Heart right ventricle (tissue), 16 donors: ENCODE measurements around the gene GSTA1. TPM values are rescaled to one million over a fixed set of nuclear protein-coding genes. Genes with fewer than 3 reads are reported as not detected.

Source experiments
- ATAC-seq, 8 donors: fragments of 200-7000 bp; cut with Tn5 transposase; one replicate each; pipeline ENCODE4 v1.9.1; 2020; ENCODE audit warnings: mild to moderate bottlenecking in 8 of 8, moderate library complexity in 8 of 8, moderate number of reproducible peaks in 1 of 8
- DNase-seq, 2 donors: peaks; one replicate each; pipeline ENCODE4 v3.0.0-alpha.2; 2020
- H3K27ac ChIP-seq, 10 donors: fragments of 200-600 bp; sonication (generic) in 2 of 10; one replicate each; pipeline versions ENCODE4 v1.5.0 to v1.8.0; 2020 to 2022; ENCODE audit warnings: mild to moderate bottlenecking in 3 of 10
- H3K27me3 ChIP-seq, 7 donors: fragments of 200-600 bp; one replicate each; pipeline ENCODE4 v1.8.0; 2021 to 2022; ENCODE audit warnings: mild to moderate bottlenecking in 2 of 7
- H3K36me3 ChIP-seq, 9 donors: fragments of 200-600 bp; sonication (generic) in 1 of 9; one replicate each; pipeline versions ENCODE4 v1.5.0 to v1.8.0; 2020 to 2022; ENCODE audit warnings: mild to moderate bottlenecking in 2 of 9
- H3K4me1 ChIP-seq, 9 donors: fragments of 200-600 bp; sonication (generic) in 1 of 9; one replicate each; pipeline versions ENCODE4 v1.5.0 to v1.8.0; 2020 to 2022; ENCODE audit warnings: mild to moderate bottlenecking in 4 of 9
- H3K4me3 ChIP-seq, 10 donors: fragments of 200-600 bp; sonication (generic) in 2 of 10; one replicate each; pipeline versions ENCODE4 v1.5.0 to v1.8.0; 2020 to 2022; ENCODE audit warnings: mild to moderate bottlenecking in 7 of 10, moderate library complexity in 2 of 10
- H3K9me3 ChIP-seq, 11 donors: fragments of 200-600 bp in 10 of 11; sonication (generic) in 2 of 11; one replicate each; pipeline versions ENCODE4 v1.5.0 to v1.8.0; 2013 to 2022; ENCODE audit warnings: mild to moderate bottlenecking in 2 of 11, control low read depth in 1 of 11, moderate library complexity in 1 of 11
- WGBS, 2 donors: extraction: QIAGEN DNeasy Blood & Tissue Kit; methylation state at CpG; one replicate each; pipeline ENCODE4 v1.1.7; 2013; ENCODE audit warnings: inconsistent platforms in 1 of 2; 5-methylcytosine and 5-hydroxymethylcytosine counted together
- intact Hi-C, 10 donors: fragments of 100-400 bp; cut with DNase I; formaldehyde crosslinking; loops; one replicate each; pipeline versions ENCODE4 v1.11.1 to v1.14.2; 2022
- polyA plus RNA-seq, 2 donors: library from polyadenylated mRNA; stranded (reverse); fragments of 200-250 nt; gene quantifications; one replicate each; pipeline ENCODE4 v1.2.3, GENCODE V29; 2013
- total RNA-seq, 10 donors: library from RNA; stranded (reverse); fragmentation: NEBNext Ultra II Directional in 3 of 10; extraction: Animal tissue kit (Norgen Biotek cat#: 25700) in 3 of 10; gene quantifications; one replicate each; pipeline versions ENCODE4 v1.2.1 to v1.2.4, GENCODE V29; 2021 to 2023
- TF ChIP-seq, protein P1 (sequence below), 9 donors: fragments of 200-600 bp; sonication (generic) in 2 of 9; IDR thresholded peaks; one replicate each; pipeline versions ENCODE4 v1.5.0 to v1.8.0; 2021 to 2022; ENCODE audit warnings: antibody characterized with exemption in 9 of 9, mild to moderate bottlenecking in 5 of 9, moderate library complexity in 1 of 9
- donor health status: Arrhythmogenic right ventricular cardiomyopathy.
- donor health status: ischemic (EF 13 %, LVEDD 7.1; RV severe dilation, severe dysfunction).
- donor health status: healthy with polysubstance abuse.
- donor health status: DM: no; HTN: yes; CAD: no.
- donor health status: DM: no; HTN: no; CAD: no.
- donor health status: ischemic (EF 25% LVEDD 6.9; RV normal size, moderate dysfunction).
- donor health status: ischemic (EF 25% LVEDD 5.7; RV mildly dilated, moderate dysfunction).
- donor health status: healthy.
- donor health status: DM: yes; HTN: yes; CAD: no.
- donor health status: Ischemic cardiomyopathy.
- donor health status: ischemic (EF 35%, LVEDD 5.7; RV mildly dilated, moderate dysfunction).
- donor health status: nonischemic (EF 11% LVEDD 7.7; RV severe dilation, severe dysfunction).
- donor health status: DM: yes; HTN: yes; CAD: no.
- donor health status: PGD.
- donor health status: ischemic (EF 29% LVEDD 5.4; RV normal size, mild dysfunction).
- donor health status: nonischemic (EF 23%, LVEDD 6.1; RV moderate dilation, normal function).

Gene GSTA1
- total and polyA plus RNA-seq, 12 donors, result not detected

DNA sequence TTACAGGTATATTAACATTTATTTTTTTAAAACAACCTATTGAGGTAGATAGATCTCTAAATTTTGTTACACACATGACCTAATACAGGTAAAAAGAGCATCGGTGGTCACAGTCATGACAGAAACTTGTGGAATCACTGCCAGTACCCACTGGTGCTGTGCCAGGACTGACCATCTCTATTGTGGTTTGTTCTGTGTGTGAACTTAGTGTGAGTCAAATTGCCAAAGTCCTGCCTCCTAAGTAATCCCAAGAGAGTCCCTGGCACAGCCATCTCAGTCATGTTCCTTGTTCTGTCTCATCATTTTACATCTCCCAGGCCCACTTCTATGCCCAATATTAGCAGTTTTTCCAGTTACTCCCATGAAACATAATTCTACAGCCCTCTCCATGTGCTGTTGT lies 61.7 kb downstream of the GSTA1 start:
- 91 to 97% methylated on average over 1 of the region's 1 CpG for WGBS, 2 donors
- intact Hi-C loops, result no loop called here

More for the DNA sequence above, 61.7 kb downstream of the GSTA1 start:
- H3K9me3 ChIP-seq, result peaks cover 0 to 27% (median 0%) of the 10 kb centered on the region in 11 donors
- DNase-seq (no peak), ATAC-seq (no peak)
- no peaks in the 10 kb centered on the region for H3K4me1 ChIP-seq
- H3K4me3 ChIP-seq, result no peak overlapping the region
- H3K27me3 ChIP-seq, result no peaks in the 10 kb centered on the region
- H3K36me3 ChIP-seq, result no peaks in the 10 kb centered on the region
- H3K27ac ChIP-seq, result no peak overlapping the region
- TF ChIP-seq, protein P1, sequence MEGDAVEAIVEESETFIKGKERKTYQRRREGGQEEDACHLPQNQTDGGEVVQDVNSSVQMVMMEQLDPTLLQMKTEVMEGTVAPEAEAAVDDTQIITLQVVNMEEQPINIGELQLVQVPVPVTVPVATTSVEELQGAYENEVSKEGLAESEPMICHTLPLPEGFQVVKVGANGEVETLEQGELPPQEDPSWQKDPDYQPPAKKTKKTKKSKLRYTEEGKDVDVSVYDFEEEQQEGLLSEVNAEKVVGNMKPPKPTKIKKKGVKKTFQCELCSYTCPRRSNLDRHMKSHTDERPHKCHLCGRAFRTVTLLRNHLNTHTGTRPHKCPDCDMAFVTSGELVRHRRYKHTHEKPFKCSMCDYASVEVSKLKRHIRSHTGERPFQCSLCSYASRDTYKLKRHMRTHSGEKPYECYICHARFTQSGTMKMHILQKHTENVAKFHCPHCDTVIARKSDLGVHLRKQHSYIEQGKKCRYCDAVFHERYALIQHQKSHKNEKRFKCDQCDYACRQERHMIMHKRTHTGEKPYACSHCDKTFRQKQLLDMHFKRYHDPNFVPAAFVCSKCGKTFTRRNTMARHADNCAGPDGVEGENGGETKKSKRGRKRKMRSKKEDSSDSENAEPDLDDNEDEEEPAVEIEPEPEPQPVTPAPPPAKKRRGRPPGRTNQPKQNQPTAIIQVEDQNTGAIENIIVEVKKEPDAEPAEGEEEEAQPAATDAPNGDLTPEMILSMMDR (IDR thresholded peaks at IDR 0.05), result no peak

Other genes starting within 250 kb of the GSTA1 start
- 10 to 100 TPM in 7 of 10 donors, 1 to 10 TPM in 3; 7.9 to 17.3 (median 11.0) TPM for gene TRAM2, start 226.8 kb downstream of the GSTA1 start, total RNA-seq
- gene TRAM2, start 226.8 kb downstream of the GSTA1 start, polyA plus RNA-seq, result 1 to 10 TPM; 5.0 to 7.2 TPM
- 1 to 10 TPM; 5.7 to 10.0 (median 6.7) TPM for gene TMEM14A, start 132.7 kb downstream of the GSTA1 start, total RNA-seq
- gene TMEM14A, start 132.7 kb downstream of the GSTA1 start, polyA plus RNA-seq, result 1 to 10 TPM; 8.2 to 8.9 TPM
- gene GSTA2, start 40.3 kb downstream of the GSTA1 start, total RNA-seq, result not detected
- not detected for gene GSTA2, start 40.3 kb downstream of the GSTA1 start, polyA plus RNA-seq
- not detected for gene GSTA5, start 37.0 kb upstream of the GSTA1 start, total RNA-seq
- gene GSTA5, start 37.0 kb upstream of the GSTA1 start, polyA plus RNA-seq, result not detected
- not detected for gene GSTA3, start 105.9 kb upstream of the GSTA1 start, total RNA-seq
- not detected for gene GSTA3, start 105.9 kb upstream of the GSTA1 start, polyA plus RNA-seq
- 10 to 100 TPM in 8 of 10 donors, 1 to 10 TPM in 2; 9.4 to 16.3 (median 12.0) TPM for gene GSTA4, start 191.5 kb upstream of the GSTA1 start, total RNA-seq
- gene GSTA4, start 191.5 kb upstream of the GSTA1 start, polyA plus RNA-seq, result 10 to 100 TPM in 1 of 2 donors, 1 to 10 TPM in 1; 9.9 to 14.3 TPM